GM23338 (cell line): ENCODE measurements around the gene TIMM10B. TPM values are rescaled to one million over a fixed set of nuclear protein-coding genes. Genes with fewer than 3 reads are reported as not detected.
A peak's percentile ranks its signal among the peaks of the same experiment; 100 is the strongest.

ENCODE experiments used
- ATAC-seq: fragments of 200-7000 bp; cut with Tn5 transposase; 3 replicates; pipeline ENCODE4 v1.9.1; 2020
- DNase-seq: peaks from one replicate; pipeline ENCODE4 v3.0.0-alpha.2; 2015; ENCODE audit warnings: low spot score
- H2AFZ ChIP-seq: fragments of 200-600 bp; sonication (generic); 2 replicates; pipeline ENCODE4 v1.8.0; 2016; ENCODE audit warnings: antibody characterized with exemption, mild to moderate bottlenecking, moderate library complexity
- H3F3A ChIP-seq: fragments of 200-600 bp; sonication (generic); replicated peaks from 2 replicates; pipeline ENCODE4 v1.8.0; 2017; ENCODE audit warnings: antibody characterized with exemption, mixed run types, low read depth
- H3K27ac ChIP-seq: fragments of 200-600 bp; sonication (generic); 2 replicates; pipeline ENCODE4 v1.6.1; 2016; ENCODE audit warnings: low read depth
- H3K27me3 ChIP-seq: fragments of 200-600 bp; sonication (generic); 2 replicates; pipeline ENCODE4 v1.8.0; 2016; ENCODE audit warnings: mild to moderate bottlenecking, mixed run types, moderate library complexity; ENCODE audit not compliant: insufficient read depth
- H3K36me3 ChIP-seq: fragments of 200-600 bp; sonication (generic); 2 replicates; pipeline ENCODE4 v1.8.0; 2016; ENCODE audit warnings: mild to moderate bottlenecking; ENCODE audit not compliant: insufficient read depth
- H3K4me1 ChIP-seq: fragments of 200-600 bp; sonication (generic); 2 replicates; pipeline ENCODE4 v1.8.0; 2016; ENCODE audit warnings: mild to moderate bottlenecking, moderate library complexity; ENCODE audit not compliant: insufficient read depth
- H3K4me2 ChIP-seq: fragments of 200-600 bp; sonication (generic); 2 replicates; pipeline ENCODE4 v1.7.1; 2017; ENCODE audit warnings: mixed run types
- H3K4me3 ChIP-seq: fragments of 200-600 bp; sonication (generic); 2 replicates; pipeline ENCODE4 v1.6.1; 2016; ENCODE audit warnings: mixed run types
- H3K79me2 ChIP-seq: fragments of 200-600 bp; sonication (generic); replicated peaks from 2 replicates; pipeline ENCODE4 v1.8.0; 2017; ENCODE audit warnings: mild to moderate bottlenecking; ENCODE audit not compliant: insufficient read depth
- H3K9me2 ChIP-seq: fragments of 200-600 bp; sonication (generic); 2 replicates; pipeline ENCODE4 v1.8.0; 2017; ENCODE audit not compliant: insufficient read depth
- H4K20me1 ChIP-seq: fragments of 200-600 bp; sonication (generic); replicated peaks from 2 replicates; pipeline ENCODE4 v1.8.0; 2017; ENCODE audit warnings: mild to moderate bottlenecking; ENCODE audit not compliant: insufficient read depth
- H3K27ac Mint-ChIP-seq: 2 replicates; pipeline ENCODE4 v1.8.0; 2020; ENCODE audit warnings: inconsistent platforms, mild to moderate bottlenecking, moderate library complexity, mixed read lengths
- H3K27me3 Mint-ChIP-seq: 3 replicates; pipeline ENCODE4 v1.8.0; 2022; ENCODE audit warnings: low read depth, mild to moderate bottlenecking, moderate library complexity, mixed read lengths, inconsistent platforms; ENCODE audit not compliant: insufficient read depth, poor library complexity
- H3K36me3 Mint-ChIP-seq: 3 replicates; pipeline ENCODE4 v1.8.0; 2021; ENCODE audit warnings: low read depth, mild to moderate bottlenecking, inconsistent platforms, moderate library complexity, mixed read lengths
- H3K4me1 Mint-ChIP-seq: 3 replicates; pipeline ENCODE4 v1.8.0; 2020; ENCODE audit warnings: mild to moderate bottlenecking, inconsistent platforms, mixed read lengths
- H3K4me3 Mint-ChIP-seq: 3 replicates; pipeline ENCODE4 v1.8.0; 2021; ENCODE audit warnings: moderate library complexity, mild to moderate bottlenecking, inconsistent platforms, mixed read lengths
- H3K9me3 Mint-ChIP-seq: 3 replicates; pipeline ENCODE4 v1.8.0; 2020; ENCODE audit warnings: moderate library complexity, mild to moderate bottlenecking, inconsistent platforms, mixed read lengths
- CREB1 ChIP-seq: fragments of 250-450 bp; sonication (Bioruptor Pico); IDR thresholded peaks from 2 replicates; pipeline ENCODE4 v1.5.0; 2020; ENCODE audit warnings: low read depth, mild to moderate bottlenecking, moderate library complexity
- CTCF ChIP-seq, 2 experiments: fragments of 200-600 bp in 1 of 2; sonication (generic) in 1 of 2; conservative IDR thresholded peaks; 2 replicates each; pipeline versions ENCODE4 v1.5.1 to v1.6.1; 2016 to 2017; ENCODE audit warnings: antibody characterized with exemption in 2 of 2, low read depth in 2 of 2, mild to moderate bottlenecking in 2 of 2, moderate library complexity in 1 of 2
- ETS1 ChIP-seq: IDR thresholded peaks from 2 replicates; pipeline ENCODE4 v1.6.1; 2016; ENCODE audit warnings: antibody characterized with exemption
- EZH2 ChIP-seq: fragments of 200-600 bp; sonication (generic); IDR thresholded peaks from one replicate; pipeline ENCODE4 v1.8.0; 2017; ENCODE audit warnings: antibody characterized with exemption, mild to moderate bottlenecking, low read depth; ENCODE audit not compliant: unreplicated experiment
- EZH2phosphoT487 ChIP-seq: fragments of 200-600 bp; sonication (generic); IDR thresholded peaks from one replicate; pipeline ENCODE4 v1.8.1; 2018; ENCODE audit warnings: antibody characterized with exemption; ENCODE audit not compliant: unreplicated experiment
- JUNB ChIP-seq: IDR thresholded peaks from one replicate; pipeline ENCODE4 v1.6.1; 2016; ENCODE audit warnings: antibody characterized with exemption; ENCODE audit not compliant: unreplicated experiment
- NANOG ChIP-seq: IDR thresholded peaks from 2 replicates; pipeline ENCODE4 v1.6.1; 2016; ENCODE audit warnings: antibody characterized with exemption, borderline replicate concordance
- POLR2AphosphoS5 ChIP-seq: IDR thresholded peaks from 2 replicates; pipeline ENCODE4 v1.6.1; 2016; ENCODE audit warnings: antibody characterized with exemption, low read depth
- REST ChIP-seq: IDR thresholded peaks from one replicate; pipeline ENCODE4 v1.6.1; 2018; ENCODE audit warnings: antibody characterized with exemption; ENCODE audit not compliant: unreplicated experiment
- STAT1 ChIP-seq: IDR thresholded peaks from one replicate; pipeline ENCODE4 v1.6.1; 2016; ENCODE audit warnings: antibody characterized with exemption; ENCODE audit not compliant: unreplicated experiment
- ZNF114 ChIP-seq: fragments of 250-450 bp; sonication (Bioruptor Pico); IDR thresholded peaks from 2 replicates; pipeline ENCODE4 v1.5.0; 2020; ENCODE audit warnings: mild to moderate bottlenecking, moderate library complexity
- polyA plus RNA-seq: library from polyadenylated mRNA; unstranded; fragments of >200 nt; fragmentation: Nextera tagmentation; extraction: Ambion mirVana; gene quantifications from 2 replicates; pipeline ENCODE4 v1.2.1, GENCODE V29; 2016
- total RNA-seq: library from RNA; depleted of rRNA; stranded (reverse); fragments of >200 nt; shearing (Covaris generic); gene quantifications from 2 replicates; pipeline ENCODE4 v1.2.3, GENCODE V29; 2014

The TIMM10B gene
- total and polyA plus RNA-seq, 2 experiments from 2014 or later, result 30.8 to 54.2 TPM

- H3K27ac Mint-ChIP-seq, result no peak overlapping the region
- H3K4me1 ChIP-seq, result no peaks in the 10 kb centered on the region
- ATAC-seq (no peak), DNase-seq (no peak)
- no peak overlapping the region for H3K4me3 ChIP-seq
- no peak overlapping the region for H3K4me2 ChIP-seq
- H3K4me1 Mint-ChIP-seq, result no peaks in the 10 kb centered on the region
- no peak overlapping the region for H3K4me3 Mint-ChIP-seq
- H4K20me1 ChIP-seq, result no peaks in the 10 kb centered on the region
- H3K9me2 ChIP-seq, result no peaks in the 10 kb centered on the region
- no peak overlapping the region for H3K27ac ChIP-seq
- 0 out of 2 replicates have a peak overlapping the region, but pooled peaks have one; percentile 23 for H2AFZ ChIP-seq
- no peaks in the 10 kb centered on the region for H3K79me2 ChIP-seq
- no peaks in the 10 kb centered on the region for H3K36me3 ChIP-seq
- H3K27me3 ChIP-seq, result no peaks in the 10 kb centered on the region
- peaks cover 5% of the 10 kb centered on the region for H3K27me3 Mint-ChIP-seq
- H3K9me3 Mint-ChIP-seq, result no peaks in the 10 kb centered on the region
- no peaks in the 10 kb centered on the region for H3F3A ChIP-seq
- TF ChIP-seq STAT1 (no peak), NANOG (no peak), ETS1 (no peak), CTCF (conservative IDR thresholded peaks at IDR 0.05; ENCODE audit: low read depth in 2 of 2) (no peak), CREB1 (CRISPR knock-in tag) (no peak), ZNF114 (CRISPR knock-in tag) (no peak), EZH2phosphoT487 (no peak), JUNB (no peak), REST (no peak)
- H3K36me3 Mint-ChIP-seq, result no peaks in the 10 kb centered on the region
Observed at GRCh38 chr11:6437423-6437822, 43.9 kb upstream of the TIMM10B start.

GRCh38 chr11:6437993-6438392 is 43.3 kb upstream of the TIMM10B start:
- Histone ChIP-seq H3K27me3 (no peaks in the 10 kb centered on the region), H3K79me2 (no peaks in the 10 kb centered on the region), H3K4me1 (no peaks in the 10 kb centered on the region), H3K9me2 (no peaks in the 10 kb centered on the region), H3K4me3 (no peak overlapping the region), H3F3A (no peaks in the 10 kb centered on the region), H3K27ac (no peak overlapping the region), H3K36me3 (no peaks in the 10 kb centered on the region), H2AFZ (no peak overlapping the region), H4K20me1 (no peaks in the 10 kb centered on the region), H3K4me2 (no peak overlapping the region)
- ATAC-seq (no peak), DNase-seq (no peak)
- peaks cover 5% of the 10 kb centered on the region for H3K27me3 Mint-ChIP-seq
- H3K9me3 Mint-ChIP-seq, result no peaks in the 10 kb centered on the region
- no peaks in the 10 kb centered on the region for H3K36me3 Mint-ChIP-seq
- no peak overlapping the region for H3K27ac Mint-ChIP-seq
- H3K4me1 Mint-ChIP-seq, result no peaks in the 10 kb centered on the region
- H3K4me3 Mint-ChIP-seq, result no peak overlapping the region
- TF ChIP-seq NANOG, result no peak
- no peak for TF ChIP-seq EZH2
- no peak for TF ChIP-seq CTCF (conservative IDR thresholded peaks at IDR 0.05; ENCODE audit: low read depth in 2 of 2)
- no peak for TF ChIP-seq EZH2phosphoT487
- TF ChIP-seq CREB1 (CRISPR knock-in tag), result no peak
- no peak for TF ChIP-seq POLR2AphosphoS5
